Measurements from ENCODE around the gene SLC45A1.

Gene SLC45A1

GRCh38 chr1:8365661-8366362 is 47.9 kb downstream of the SLC45A1 start:
- CTCF ChIA-PET, result interaction anchor here (0.7 to 13.2 kb wide), 5 partner anchors 8 to 483 kb away, joined by 3 to 122 read pairs (median 3); no protein-coding TSS in a partner anchor
- DNase-seq (ENCODE audit: low read depth, low spot score), result no peak
- no peak for TF ChIP-seq CTCF (IDR thresholded peaks at IDR 0.05; ENCODE audit: insufficient read depth, low read length, missing control alignments)
- no peak overlapping the region for H3K4me3 ChIP-seq (ENCODE audit: low read depth, low read length)
- POLR2A ChIA-PET, result no interaction called here

GRCh38 chr1:8367571-8368194 is 49.8 kb downstream of the SLC45A1 start:
- no peak for DNase-seq (ENCODE audit: low read depth, low spot score)
- ChIA-PET POLR2A (no interaction called here), CTCF (interaction anchor here (0.6 to 13.2 kb wide), 8 partner anchors 9 to 392 kb away, joined by 3 to 122 read pairs (median 3); no protein-coding TSS in a partner anchor)
- no peak overlapping the region for H3K4me3 ChIP-seq (ENCODE audit: low read depth, low read length)
- TF ChIP-seq CTCF (IDR thresholded peaks at IDR 0.05; ENCODE audit: insufficient read depth, low read length, missing control alignments), result no peak

GRCh38 chr1:8368956-8369639 is 51.2 kb downstream of the SLC45A1 start:
- ChIA-PET CTCF (interaction anchor here (1.0 to 13.2 kb wide), 3 partner anchors 8 to 53 kb away, joined by 3 to 122 read pairs (median 3); no protein-coding TSS in a partner anchor), POLR2A (interaction anchor here (0.6 kb wide), 1 partner anchor 171 kb away, joined by 3 read pairs; no protein-coding TSS in a partner anchor)
- no peak overlapping the region for H3K4me3 ChIP-seq (ENCODE audit: low read depth, low read length)
- TF ChIP-seq CTCF (IDR thresholded peaks at IDR 0.05; ENCODE audit: insufficient read depth, low read length, missing control alignments), result no peak
- DNase-seq (ENCODE audit: low read depth, low spot score), result no peak

- no peak for DNase-seq (ENCODE audit: low read depth, low spot score)
- no peak overlapping the region for H3K4me3 ChIP-seq (ENCODE audit: low read depth, low read length)
- ChIA-PET POLR2A (interaction anchor here (1.4 kb wide), 1 partner anchor 26 kb away, joined by 4 read pairs; no protein-coding TSS in a partner anchor), CTCF (interaction anchor here (0.7 to 2.2 kb wide), 11 partner anchors 10 to 395 kb away, joined by 3 to 10 read pairs (median 4); no protein-coding TSS in a partner anchor)
- TF ChIP-seq CTCF (IDR thresholded peaks at IDR 0.05; ENCODE audit: insufficient read depth, low read length, missing control alignments), result no peak
Measured at GRCh38 chr1:8370046-8370881, 52.4 kb downstream of the SLC45A1 start.

- CTCF ChIA-PET, result interaction anchor here (0.7 to 2.2 kb wide), 12 partner anchors 9 to 396 kb away, joined by 3 to 10 read pairs (median 4); no protein-coding TSS in a partner anchor
- DNase-seq (ENCODE audit: low read depth, low spot score), result no peak
- POLR2A ChIA-PET, result interaction anchor here (0.6 to 1.4 kb wide), 2 partner anchors 25 to 107 kb away, joined by 3 to 4 read pairs; no protein-coding TSS in a partner anchor
- no peak overlapping the region for H3K4me3 ChIP-seq (ENCODE audit: low read depth, low read length)
- TF ChIP-seq CTCF (IDR thresholded peaks at IDR 0.05; ENCODE audit: insufficient read depth, low read length, missing control alignments), result no peak
Measured at GRCh38 chr1:8370905-8371315, 53.0 kb downstream of the SLC45A1 start.

Measured in AG04449 (cell line).